Measurements from ENCODE around the gene VIPR2.

DNA sequence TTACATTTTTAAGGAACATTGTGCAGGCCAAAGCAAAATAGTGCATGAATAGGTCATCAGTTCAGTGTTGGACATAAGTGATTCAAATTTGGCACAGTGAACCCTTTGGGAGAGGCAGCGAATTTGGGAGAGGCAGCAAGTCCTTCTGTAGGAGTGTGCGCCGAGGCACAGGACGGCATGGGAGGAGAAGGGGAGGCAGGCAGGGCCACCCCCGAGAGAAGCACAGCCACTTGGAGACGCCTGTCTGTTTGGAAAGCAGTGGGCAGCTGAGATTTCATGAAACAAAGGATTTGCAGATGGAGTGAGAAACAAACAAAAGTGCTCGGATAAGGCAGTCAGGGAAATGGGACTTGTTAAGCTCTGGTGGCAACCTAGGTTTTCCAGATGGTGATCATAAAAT is 30.6 kb downstream of the VIPR2 start:
- TF ChIP-seq POLR2AphosphoS5 (IDR thresholded peaks at IDR 0.05; ENCODE audit: low read depth, low read length) (no peak), TAF1 (IDR thresholded peaks at IDR 0.05; ENCODE audit: borderline replicate concordance, insufficient read depth, low read length) (no peak), SIN3A (IDR thresholded peaks at IDR 0.05; ENCODE audit: borderline replicate concordance, insufficient read depth, low read length) (no peak), FOXP2 (optimal IDR thresholded peaks at IDR 0.05; ENCODE audit: borderline replicate concordance, extremely low read depth, extremely low read length, insufficient read depth) (no peak)
- TF ChIP-seq, protein P1, sequence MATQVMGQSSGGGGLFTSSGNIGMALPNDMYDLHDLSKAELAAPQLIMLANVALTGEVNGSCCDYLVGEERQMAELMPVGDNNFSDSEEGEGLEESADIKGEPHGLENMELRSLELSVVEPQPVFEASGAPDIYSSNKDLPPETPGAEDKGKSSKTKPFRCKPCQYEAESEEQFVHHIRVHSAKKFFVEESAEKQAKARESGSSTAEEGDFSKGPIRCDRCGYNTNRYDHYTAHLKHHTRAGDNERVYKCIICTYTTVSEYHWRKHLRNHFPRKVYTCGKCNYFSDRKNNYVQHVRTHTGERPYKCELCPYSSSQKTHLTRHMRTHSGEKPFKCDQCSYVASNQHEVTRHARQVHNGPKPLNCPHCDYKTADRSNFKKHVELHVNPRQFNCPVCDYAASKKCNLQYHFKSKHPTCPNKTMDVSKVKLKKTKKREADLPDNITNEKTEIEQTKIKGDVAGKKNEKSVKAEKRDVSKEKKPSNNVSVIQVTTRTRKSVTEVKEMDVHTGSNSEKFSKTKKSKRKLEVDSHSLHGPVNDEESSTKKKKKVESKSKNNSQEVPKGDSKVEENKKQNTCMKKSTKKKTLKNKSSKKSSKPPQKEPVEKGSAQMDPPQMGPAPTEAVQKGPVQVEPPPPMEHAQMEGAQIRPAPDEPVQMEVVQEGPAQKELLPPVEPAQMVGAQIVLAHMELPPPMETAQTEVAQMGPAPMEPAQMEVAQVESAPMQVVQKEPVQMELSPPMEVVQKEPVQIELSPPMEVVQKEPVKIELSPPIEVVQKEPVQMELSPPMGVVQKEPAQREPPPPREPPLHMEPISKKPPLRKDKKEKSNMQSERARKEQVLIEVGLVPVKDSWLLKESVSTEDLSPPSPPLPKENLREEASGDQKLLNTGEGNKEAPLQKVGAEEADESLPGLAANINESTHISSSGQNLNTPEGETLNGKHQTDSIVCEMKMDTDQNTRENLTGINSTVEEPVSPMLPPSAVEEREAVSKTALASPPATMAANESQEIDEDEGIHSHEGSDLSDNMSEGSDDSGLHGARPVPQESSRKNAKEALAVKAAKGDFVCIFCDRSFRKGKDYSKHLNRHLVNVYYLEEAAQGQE (IDR thresholded peaks at IDR 0.05; ENCODE audit: insufficient read depth in 1 of 2, low read depth in 2 of 2, low read length in 2 of 2), result no peak
